Activated CD4-positive, alpha-beta T cell treated with anti-CD3 and anti-CD28 coated beads, Interleukin-2, amount 50 U/mL, for 1 hour (primary cell): ENCODE data around the gene PNMA8A.
"Not testable (repeated sequence)": the region's sequence is repeated elsewhere in the genome, so short reads cannot be mapped to it uniquely, and the experiment has no call there.

Source experiments
- DNase-seq: peaks from one replicate; pipeline ENCODE4 v3.0.0-alpha.2; 2020

PNMA8A gene

GRCh38 chr19:46461537-46461936 is 9.8 kb downstream of the PNMA8A start:
- no peak for DNase-seq

- DNase-seq = no peak
Measured at GRCh38 chr19:46460981-46461380, 10.4 kb downstream of the PNMA8A start.

- DNase-seq = no peak
Measured at GRCh38 chr19:46460055-46460454, 11.3 kb downstream of the PNMA8A start.

GRCh38 chr19:46456930-46457329 is 14.4 kb downstream of the PNMA8A start:
- no peak for DNase-seq

- DNase-seq = no peak
Measured at GRCh38 chr19:46454244-46454643, 17.1 kb downstream of the PNMA8A start.

- no peak for DNase-seq
Measured at GRCh38 chr19:46453661-46454060, 17.7 kb downstream of the PNMA8A start.

GRCh38 chr19:46452186-46452585 is 19.2 kb downstream of the PNMA8A start:
- no peak for DNase-seq

- DNase-seq = no peak
Measured at GRCh38 chr19:46451352-46451751, 20.0 kb downstream of the PNMA8A start.

GRCh38 chr19:46450737-46451136 is 20.6 kb downstream of the PNMA8A start:
- DNase-seq = no peak

- no peak for DNase-seq
Measured at GRCh38 chr19:46449228-46449627, 22.1 kb downstream of the PNMA8A start.

- no peak for DNase-seq
Measured at GRCh38 chr19:46448601-46449000, 22.8 kb downstream of the PNMA8A start.

- DNase-seq = no peak
Measured at GRCh38 chr19:46447824-46448223, 23.5 kb downstream of the PNMA8A start.

GRCh38 chr19:46447006-46447405 is 24.4 kb downstream of the PNMA8A start:
- no peak for DNase-seq

- no peak for DNase-seq
Measured at GRCh38 chr19:46446021-46446420, 25.3 kb downstream of the PNMA8A start.

GRCh38 chr19:46442808-46443450 is 28.4 kb downstream of the PNMA8A start:
- DNase-seq = no peak

GRCh38 chr19:46441866-46442265 is 29.5 kb downstream of the PNMA8A start:
- no peak for DNase-seq

- not testable (repeated sequence) for DNase-seq
Measured at GRCh38 chr19:46435689-46436088, 35.7 kb downstream of the PNMA8A start.

- DNase-seq = no peak
Measured at GRCh38 chr19:46435009-46435408, 36.4 kb downstream of the PNMA8A start.

GRCh38 chr19:46433470-46433869 is 37.9 kb downstream of the PNMA8A start:
- not testable (repeated sequence) for DNase-seq

GRCh38 chr19:46431824-46432223 is 39.5 kb downstream of the PNMA8A start:
- no peak for DNase-seq

- no peak for DNase-seq
Measured at GRCh38 chr19:46429999-46430398, 41.4 kb downstream of the PNMA8A start.

- DNase-seq = peak; percentile 35
Measured at GRCh38 chr19:46428239-46429135, 42.9 kb downstream of the PNMA8A start, which contains the start of gene PNMA8C. Gene PNMA8C (minus strand): TSS chr19:46428936. CDS start chr19:46428359, 577 bp downstream.

- no peak for DNase-seq
Measured at GRCh38 chr19:46427518-46428045, 43.8 kb downstream of the PNMA8A start.
